Keratinocyte (primary cell): Measurements from ENCODE around the gene RAD18.

Source experiments
- EZH2 ChIP-seq: IDR thresholded peaks from one replicate; pipeline ENCODE4 v1.6.1; 2012; ENCODE audit warnings: inconsistent platforms, mild to moderate bottlenecking, low read length, moderate library complexity
- TF ChIP-seq, protein P1 (sequence below), 3 experiments: IDR thresholded peaks in 1 of 3; conservative IDR thresholded peaks in 1 of 3; optimal IDR thresholded peaks in 1 of 3; 2 replicates in 2 of 3; 3 replicates in 1 of 3; pipeline versions ENCODE3 to v1.5.1; 2011; ENCODE audit warnings: low read length in 3 of 3, mild to moderate bottlenecking in 3 of 3, moderate library complexity in 2 of 3, control low read depth in 1 of 3, inconsistent platforms in 1 of 3; ENCODE audit not compliant: insufficient read depth in 2 of 3; ENCODE audit errors: extremely low read depth in 1 of 3

DNA sequence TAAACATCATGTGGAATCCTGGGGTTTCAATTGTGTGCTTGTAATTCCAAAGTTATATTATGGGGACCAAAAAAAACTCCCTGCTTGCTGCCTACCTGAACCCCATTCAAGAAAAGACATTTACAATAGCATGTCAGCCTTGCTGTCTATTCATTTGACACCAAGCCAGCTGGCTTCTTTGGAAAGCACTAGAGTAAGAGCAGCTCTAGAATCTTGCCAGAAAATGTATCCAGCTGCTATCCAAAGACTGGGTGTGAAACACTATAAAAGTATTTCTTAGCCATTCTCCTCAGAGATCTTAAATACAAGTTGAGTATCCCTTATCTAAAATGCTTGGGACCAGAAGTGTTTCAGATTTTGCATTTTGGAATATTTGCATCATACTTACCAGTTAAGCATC is 87.4 kb downstream of the RAD18 start:
- TF ChIP-seq, protein P1, sequence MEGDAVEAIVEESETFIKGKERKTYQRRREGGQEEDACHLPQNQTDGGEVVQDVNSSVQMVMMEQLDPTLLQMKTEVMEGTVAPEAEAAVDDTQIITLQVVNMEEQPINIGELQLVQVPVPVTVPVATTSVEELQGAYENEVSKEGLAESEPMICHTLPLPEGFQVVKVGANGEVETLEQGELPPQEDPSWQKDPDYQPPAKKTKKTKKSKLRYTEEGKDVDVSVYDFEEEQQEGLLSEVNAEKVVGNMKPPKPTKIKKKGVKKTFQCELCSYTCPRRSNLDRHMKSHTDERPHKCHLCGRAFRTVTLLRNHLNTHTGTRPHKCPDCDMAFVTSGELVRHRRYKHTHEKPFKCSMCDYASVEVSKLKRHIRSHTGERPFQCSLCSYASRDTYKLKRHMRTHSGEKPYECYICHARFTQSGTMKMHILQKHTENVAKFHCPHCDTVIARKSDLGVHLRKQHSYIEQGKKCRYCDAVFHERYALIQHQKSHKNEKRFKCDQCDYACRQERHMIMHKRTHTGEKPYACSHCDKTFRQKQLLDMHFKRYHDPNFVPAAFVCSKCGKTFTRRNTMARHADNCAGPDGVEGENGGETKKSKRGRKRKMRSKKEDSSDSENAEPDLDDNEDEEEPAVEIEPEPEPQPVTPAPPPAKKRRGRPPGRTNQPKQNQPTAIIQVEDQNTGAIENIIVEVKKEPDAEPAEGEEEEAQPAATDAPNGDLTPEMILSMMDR (optimal IDR thresholded peaks at IDR 0.05 in 1 of 3, IDR thresholded peaks at IDR 0.05 in 1 of 3, conservative IDR thresholded peaks at IDR 0.05 in 1 of 3; ENCODE audit: extremely low read depth in 1 of 3, insufficient read depth in 2 of 3, low read length in 3 of 3): no peak
- no peak for TF ChIP-seq EZH2
